ENCODE data around the gene SUCO.

DNA sequence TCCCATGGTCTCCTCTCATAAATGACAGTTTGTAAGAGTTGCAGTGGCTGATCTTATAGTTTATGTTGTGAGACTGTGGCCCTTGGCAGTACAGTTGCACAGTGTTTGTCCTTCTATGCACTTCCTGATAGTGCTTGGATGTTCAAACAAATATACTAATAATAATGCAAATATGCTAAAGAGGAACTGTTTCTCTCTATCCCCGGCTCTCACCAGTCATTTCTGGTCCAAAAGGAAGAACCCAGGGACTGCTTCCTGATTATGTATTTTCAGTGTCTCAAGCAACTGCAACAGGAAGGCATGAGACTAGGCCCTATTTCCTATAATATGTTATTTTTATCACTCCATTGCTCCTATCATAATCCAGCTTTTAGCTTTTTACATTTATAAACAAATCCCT is 17.0 kb upstream of the SUCO start:
- TF ChIP-seq FOXM1 (IDR thresholded peaks at IDR 0.05; ENCODE audit: borderline replicate concordance) (no peak), BHLHE40 (IDR thresholded peaks at IDR 0.05; ENCODE audit: borderline replicate concordance) (no peak), FOXK2 (IDR thresholded peaks at IDR 0.05) (no peak), ZNF384 (IDR thresholded peaks at IDR 0.05) (no peak), NFRKB (IDR thresholded peaks at IDR 0.05) (no peak), HDGF (IDR thresholded peaks at IDR 0.05; ENCODE audit: borderline replicate concordance) (no peak)

Data from HEK293T (cell line).